TTC549 (cell line): ENCODE results near the gene TGFBR3.

Experiments used
- FAIRE-seq: peaks from 2 replicates; lab custom pipeline; 2012; peaks lifted over from hg19 to GRCh38; lab: Jason Lieb, UNC

TGFBR3 gene

DNA sequence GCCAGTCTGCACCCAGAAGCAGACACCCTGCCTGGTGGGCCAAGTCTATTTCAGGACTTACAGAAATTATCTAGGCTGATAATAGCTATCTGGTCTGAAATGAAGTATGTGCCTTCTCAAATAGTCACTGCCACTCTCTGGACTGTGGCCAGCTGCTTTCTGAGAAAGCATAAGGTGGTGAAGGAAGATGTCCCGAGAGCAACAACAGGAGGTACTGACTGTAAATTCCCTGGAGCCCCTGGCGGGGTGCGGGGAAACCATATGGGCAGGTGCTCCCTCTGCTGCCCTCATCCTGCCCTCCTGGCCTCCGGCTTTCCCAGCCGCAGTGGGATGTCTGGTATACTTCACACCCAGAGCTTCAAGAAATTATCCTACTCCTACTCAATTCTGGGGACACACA, 86.8 kb downstream of the TGFBR3 start:
- no peak for FAIRE-seq

DNA sequence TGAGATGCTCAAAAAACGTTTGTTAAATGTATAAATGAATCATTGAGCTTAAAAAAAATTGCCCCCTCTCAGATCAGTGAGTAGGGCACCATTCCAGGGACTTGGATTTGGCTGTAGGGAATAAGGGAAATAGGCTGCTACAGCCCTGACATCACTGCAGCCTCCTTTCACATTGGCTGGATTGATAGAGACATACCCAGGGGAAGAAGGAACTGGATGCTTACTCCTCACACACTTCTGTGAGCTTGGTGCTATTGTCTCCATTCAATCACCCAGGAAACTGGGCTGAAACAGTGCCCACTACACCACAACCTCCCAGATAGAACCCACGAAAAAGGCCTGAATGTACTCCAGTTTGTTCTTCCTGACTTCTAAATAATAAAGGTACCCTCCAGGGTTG, 87.2 kb downstream of the TGFBR3 start:
- FAIRE-seq = no peak

DNA sequence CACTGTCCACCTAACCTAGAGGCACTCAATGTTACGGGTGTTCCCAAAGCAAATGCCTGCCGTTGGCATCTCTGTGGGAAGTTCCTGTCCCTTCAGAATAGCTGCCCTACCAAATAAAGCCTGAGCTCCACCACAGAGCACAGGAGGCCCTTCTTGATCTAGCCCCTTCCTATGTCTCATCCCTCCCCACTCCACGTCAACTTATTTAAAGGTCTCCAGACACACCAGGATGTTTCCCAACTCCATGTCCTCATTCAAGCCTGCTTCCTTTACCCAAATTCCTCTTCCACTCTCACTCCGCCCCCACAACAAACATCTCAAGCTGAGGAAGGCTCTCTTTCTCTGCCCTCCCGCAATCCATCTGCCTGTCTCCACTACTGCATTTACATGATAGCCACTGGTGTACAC, 87.7 kb downstream of the TGFBR3 start:
- no peak for FAIRE-seq

DNA sequence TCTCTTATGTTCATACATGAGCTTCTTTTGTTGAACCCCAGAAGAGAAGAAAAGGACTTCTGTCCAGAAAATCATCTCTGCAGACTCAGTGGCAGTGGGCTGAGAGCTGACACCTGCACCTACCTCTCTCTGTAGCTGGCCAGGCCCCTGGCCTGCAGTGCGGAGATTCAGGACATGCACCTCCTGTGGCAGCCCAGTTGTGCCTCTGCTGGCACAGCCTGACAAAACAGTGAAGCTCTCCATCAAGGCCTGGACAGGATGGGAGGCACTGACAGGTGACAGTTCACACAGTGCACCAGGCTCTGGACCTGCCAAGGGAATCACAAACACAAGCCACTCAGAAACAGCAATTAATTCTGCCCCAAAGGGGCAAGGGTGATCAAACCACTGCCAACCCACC, 88.8 kb downstream of the TGFBR3 start:
- FAIRE-seq = no peak

DNA sequence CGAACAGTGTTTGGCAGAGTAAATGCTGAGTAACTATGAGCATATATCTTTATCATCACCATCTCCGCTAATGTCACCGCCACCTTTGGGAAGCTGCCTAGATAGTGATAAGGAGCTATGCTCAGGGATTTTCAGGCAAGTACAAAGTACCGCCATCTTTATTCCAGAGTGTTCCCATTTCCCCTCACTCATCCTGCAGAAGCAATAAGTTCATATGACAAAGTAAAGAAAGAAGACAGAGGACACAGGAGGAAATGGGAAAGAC, 89.6 kb downstream of the TGFBR3 start:
- no peak for FAIRE-seq

DNA sequence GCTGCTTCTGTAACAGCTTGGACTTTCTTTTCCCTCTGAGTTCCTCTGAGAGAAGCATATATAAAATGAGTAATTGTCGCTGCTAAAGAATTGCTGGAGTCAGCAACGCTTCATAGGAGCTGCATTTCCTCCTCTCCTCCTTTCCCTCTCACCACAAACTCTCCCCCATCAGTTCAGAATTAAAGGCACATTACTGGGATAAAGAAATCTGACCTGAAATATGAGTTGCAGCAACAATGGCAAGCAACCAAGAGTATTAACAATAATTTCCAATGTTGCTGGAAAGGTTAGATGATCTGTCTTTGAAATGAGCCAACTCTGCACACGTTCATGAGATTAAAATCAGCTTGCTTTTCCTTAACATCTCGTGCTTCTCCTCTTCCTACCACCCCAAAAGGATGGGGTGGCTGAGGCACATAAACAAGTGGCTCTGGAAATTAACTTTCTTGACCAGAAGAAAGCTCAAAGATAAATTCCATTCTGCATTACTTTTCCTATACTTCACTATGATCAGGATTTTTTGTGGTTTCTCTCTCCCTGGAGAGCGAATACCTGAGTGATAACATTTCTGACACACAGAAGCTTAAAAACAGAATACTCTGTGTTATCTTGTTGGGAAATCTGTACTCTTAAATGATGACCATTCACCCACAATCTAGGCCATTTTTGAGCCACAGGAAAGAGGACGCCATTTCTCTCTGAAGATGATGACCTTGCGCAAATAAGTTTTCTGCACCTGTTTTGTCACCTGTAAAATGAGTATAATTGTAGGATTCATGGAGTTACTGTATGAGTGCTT, 90.2 kb downstream of the TGFBR3 start:
- FAIRE-seq = no peak

- no peak for FAIRE-seq
These were observed 92.1 kb downstream of the TGFBR3 start for GRCh38 chr1:91793877-91794276.

- no peak for FAIRE-seq
These were observed 92.8 kb downstream of the TGFBR3 start for GRCh38 chr1:91793189-91793588.

DNA sequence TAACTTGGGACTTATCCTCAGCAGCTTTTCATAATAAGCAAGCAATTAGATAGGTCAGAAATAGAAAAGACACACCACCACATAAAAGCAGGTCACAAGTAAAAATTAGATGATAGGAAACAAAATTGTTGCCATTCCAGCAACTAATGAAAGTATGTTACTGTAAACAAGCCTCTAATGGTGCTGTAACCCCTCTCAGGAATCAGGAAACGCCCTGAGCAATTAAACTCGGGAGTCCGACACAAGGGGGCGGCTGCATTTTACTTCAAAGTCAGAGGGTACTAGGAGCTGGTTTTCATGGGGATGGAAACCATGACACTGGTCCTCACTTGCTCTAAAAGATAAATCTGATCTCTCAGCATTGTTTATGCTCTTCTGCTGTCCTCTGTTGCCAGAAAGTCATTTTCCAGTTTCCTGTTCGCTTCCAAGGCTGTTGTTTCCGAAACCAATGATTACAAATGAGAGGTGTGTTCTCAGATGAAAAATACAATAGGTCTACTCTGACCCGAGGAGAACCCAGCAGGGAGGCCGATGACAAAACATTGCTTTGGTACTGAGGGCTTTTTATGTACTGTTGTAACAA, 93.4 kb downstream of the TGFBR3 start:
- no peak for FAIRE-seq

- FAIRE-seq = no peak
These were observed 94.1 kb downstream of the TGFBR3 start for GRCh38 chr1:91791691-91792488.

- no peak for FAIRE-seq
These were observed 94.8 kb downstream of the TGFBR3 start for GRCh38 chr1:91791103-91791502.

DNA sequence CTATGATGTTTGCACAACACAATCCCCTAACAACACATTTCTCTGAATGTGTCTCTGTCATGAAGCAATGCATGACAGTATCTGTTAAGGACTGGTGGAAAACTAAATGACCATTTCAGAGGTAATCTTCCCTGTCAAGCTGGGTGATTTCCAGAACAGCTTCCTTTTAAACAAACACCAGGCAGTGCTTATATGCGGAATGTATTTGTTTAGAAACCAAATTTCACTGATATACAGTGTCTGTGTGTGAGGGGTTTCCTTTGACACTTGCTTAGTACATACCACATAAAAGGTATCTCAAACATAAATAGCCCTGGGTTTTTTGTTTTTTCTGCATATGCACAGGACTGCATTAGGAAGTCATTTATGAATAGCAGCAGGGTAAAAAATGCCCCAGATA, 95.6 kb downstream of the TGFBR3 start:
- FAIRE-seq = no peak

- no peak for FAIRE-seq
These were observed 96.5 kb downstream of the TGFBR3 start for GRCh38 chr1:91789273-91789997.

- no peak for FAIRE-seq
These were observed 98.0 kb downstream of the TGFBR3 start for GRCh38 chr1:91787919-91788318.

DNA sequence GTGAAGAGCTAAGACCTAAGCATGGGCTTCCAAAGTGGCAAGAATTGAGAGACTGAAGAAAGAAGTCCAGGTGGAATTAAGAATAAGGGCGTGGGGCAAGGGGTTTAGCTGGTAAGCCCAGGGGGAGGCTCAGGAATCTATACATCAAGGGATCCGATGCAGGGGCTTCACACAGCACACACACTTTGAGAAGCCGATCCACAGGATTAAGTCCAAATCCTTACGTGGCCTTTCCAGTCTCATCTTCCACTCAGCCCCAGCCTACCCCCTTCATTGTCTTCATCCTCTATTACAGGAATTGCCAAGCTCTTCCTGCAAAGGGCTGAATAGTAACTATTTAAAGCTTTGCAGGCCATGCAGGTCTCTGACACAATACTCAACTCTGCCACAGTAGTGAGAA, 101.3 kb downstream of the TGFBR3 start:
- no peak for FAIRE-seq

GRCh38 chr1:91784191-91784590, 101.8 kb downstream of the TGFBR3 start:
- no peak for FAIRE-seq

DNA sequence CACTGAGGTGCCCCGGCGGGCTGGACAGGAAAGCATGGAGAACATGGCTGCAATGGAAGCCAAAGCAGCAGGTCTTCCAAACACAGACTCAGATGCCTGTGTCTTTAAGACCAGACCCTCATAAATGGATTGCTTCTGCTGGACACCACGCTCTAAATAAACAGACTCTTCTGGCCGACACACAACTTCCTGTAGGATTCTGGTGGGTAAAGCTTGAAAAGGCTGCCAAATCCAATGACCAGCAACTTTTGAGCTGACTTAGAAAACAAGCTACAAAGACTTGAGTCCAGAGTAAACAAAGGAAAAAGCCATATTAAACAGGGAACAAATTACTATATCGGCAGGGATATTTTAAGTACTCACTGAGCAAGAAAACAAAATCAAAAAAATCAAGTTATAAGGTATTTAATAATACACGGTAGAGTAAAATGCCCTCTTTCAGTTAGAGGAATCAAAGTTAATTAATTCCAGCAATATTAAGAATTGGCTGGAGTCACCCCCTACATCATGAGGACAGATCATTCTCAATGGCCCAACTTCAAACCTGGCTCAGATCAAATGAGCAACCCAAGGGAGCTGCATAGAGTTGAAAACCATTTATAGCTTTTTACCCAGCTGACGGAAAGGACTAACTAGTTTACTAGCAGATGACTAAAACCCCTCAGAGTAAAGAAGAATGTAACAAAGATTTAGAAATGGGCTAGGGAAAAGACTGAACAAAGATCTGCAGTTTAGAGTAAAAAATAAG, 102.4 kb downstream of the TGFBR3 start:
- FAIRE-seq = no peak

GRCh38 chr1:91781901-91782622, 103.9 kb downstream of the TGFBR3 start:
- FAIRE-seq = no peak

GRCh38 chr1:91781371-91781825, 104.6 kb downstream of the TGFBR3 start:
- no peak for FAIRE-seq

DNA sequence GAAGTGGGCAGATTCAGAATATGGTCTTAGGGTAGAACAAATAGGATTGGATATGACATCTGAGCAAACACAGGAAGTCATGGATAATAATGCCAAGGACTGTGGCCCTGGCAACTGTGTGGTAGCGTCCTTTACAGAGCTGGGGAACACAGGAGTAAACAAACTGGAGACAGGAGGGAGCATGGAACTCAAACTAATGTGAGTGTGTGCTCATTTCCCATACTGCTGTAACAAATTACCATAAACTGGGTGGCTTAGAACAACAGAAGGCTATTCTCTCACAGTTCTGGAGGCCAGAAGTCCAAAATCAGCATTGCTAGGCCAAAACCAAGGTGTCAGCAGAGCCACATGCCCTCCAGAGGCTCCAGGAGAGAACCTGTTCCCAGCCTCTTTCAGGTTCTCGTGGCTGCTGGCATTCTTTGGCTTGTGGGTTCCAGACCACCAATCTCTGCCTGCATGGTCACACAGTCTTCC, 106.4 kb downstream of the TGFBR3 start:
- FAIRE-seq = no peak

DNA sequence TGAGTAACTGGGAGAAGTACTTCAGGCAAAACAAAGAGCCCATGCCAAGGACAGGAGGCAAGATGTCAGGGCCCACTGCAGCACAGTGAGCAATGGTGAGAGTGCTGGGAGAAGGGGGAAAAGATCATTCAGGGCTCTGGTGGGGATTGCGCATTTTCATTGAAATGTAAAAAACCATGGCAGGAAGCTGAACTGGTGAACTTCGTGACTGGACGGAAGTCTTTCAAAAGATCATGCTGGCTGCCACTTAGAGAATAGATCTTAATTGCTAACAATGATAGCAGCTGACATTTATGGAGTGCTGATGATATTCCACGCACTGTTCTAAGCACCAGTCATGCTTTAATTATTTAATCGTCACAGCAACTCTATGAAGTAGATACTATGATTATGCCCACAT, 107.0 kb downstream of the TGFBR3 start:
- no peak for FAIRE-seq
